Osteoblast (primary cell): ENCODE measurements around the gene COL6A2. TPM values are rescaled to one million over a fixed set of nuclear protein-coding genes. Genes with fewer than 3 reads are reported as not detected.

Experiments used
- DNase-seq: peaks from one replicate; pipeline ENCODE4 v3.0.0; 2011; ENCODE audit warnings: low spot score, mixed read lengths; ENCODE audit not compliant: insufficient read length; ENCODE audit errors: missing footprints
- H2AFZ ChIP-seq: 2 replicates; pipeline ENCODE4 v1.6.0; 2011; ENCODE audit warnings: mild to moderate bottlenecking, low read length
- H3K27ac ChIP-seq: 2 replicates; pipeline ENCODE4 v1.5.1; 2011; ENCODE audit warnings: mild to moderate bottlenecking, low read depth, low read length, moderate library complexity
- H3K27me3 ChIP-seq: 2 replicates; pipeline ENCODE4 v1.6.0; 2012; ENCODE audit warnings: mild to moderate bottlenecking, control low read depth, inconsistent platforms, low read length, moderate library complexity; ENCODE audit not compliant: insufficient read depth
- H3K36me3 ChIP-seq: 2 replicates; pipeline ENCODE4 v1.5.1; 2011; ENCODE audit warnings: mild to moderate bottlenecking, low read length, control low read depth, moderate library complexity; ENCODE audit not compliant: insufficient read depth
- H3K4me1 ChIP-seq: 2 replicates; pipeline ENCODE4 v1.5.1; 2011; ENCODE audit warnings: mild to moderate bottlenecking, low read length, control low read depth, moderate library complexity; ENCODE audit not compliant: insufficient read depth
- H3K4me2 ChIP-seq: 2 replicates; pipeline ENCODE4 v1.6.0; 2011; ENCODE audit warnings: mild to moderate bottlenecking, low read length; ENCODE audit not compliant: insufficient read depth
- H3K4me3 ChIP-seq: fragments of 200-600 bp; sonication (generic); 3 replicates; pipeline ENCODE4 v1.5.1; 2012; ENCODE audit warnings: mild to moderate bottlenecking, low read length, inconsistent platforms; ENCODE audit not compliant: insufficient read depth
- H3K79me2 ChIP-seq: 2 replicates; pipeline ENCODE4 v1.6.0; 2012; ENCODE audit warnings: mild to moderate bottlenecking, low read length, control low read depth, inconsistent platforms; ENCODE audit not compliant: insufficient read depth
- H3K9me3 ChIP-seq: 2 replicates; pipeline ENCODE4 v1.5.1; 2011; ENCODE audit warnings: low read depth, low read length, control low read depth
- H4K20me1 ChIP-seq: 2 replicates; pipeline ENCODE4 v1.6.0; 2012; ENCODE audit warnings: mild to moderate bottlenecking, low read length, control low read depth; ENCODE audit not compliant: insufficient read depth
- CTCF ChIP-seq: IDR thresholded peaks from 2 replicates; pipeline ENCODE4 v1.5.1; 2011; ENCODE audit warnings: mild to moderate bottlenecking, low read depth, low read length, moderate library complexity; ENCODE audit errors: extremely low read depth
- total RNA-seq: library from RNA; depleted of rRNA; stranded (reverse); fragments of >200 nt; gene quantifications from 2 replicates; pipeline ENCODE4 v1.2.3, GENCODE V29; 2012

The COL6A2 gene
- total RNA-seq, 1 donor: 1,265 TPM

- peak overlapping the region; percentile 73 for H2AFZ ChIP-seq
- H3K4me2 ChIP-seq: peak overlapping the region; percentile 64
Measured at GRCh38 chr21:46065914-46066551, 31.9 kb upstream of the COL6A2 start.

GRCh38 chr21:46066591-46067331 lies 31.2 kb upstream of the COL6A2 start:
- no peak for TF ChIP-seq CTCF
- H2AFZ ChIP-seq: peak overlapping the region; percentile 67
- peaks cover 34% of the 10 kb centered on the region for H3K4me1 ChIP-seq
- H3K27me3 ChIP-seq: no peaks in the 10 kb centered on the region
- DNase-seq: peak; percentile 86
- H3K79me2 ChIP-seq: no peaks in the 10 kb centered on the region
- no peaks in the 10 kb centered on the region for H4K20me1 ChIP-seq
- peak overlapping the region; percentile 64 for H3K4me2 ChIP-seq
- no peaks in the 10 kb centered on the region for H3K36me3 ChIP-seq
- H3K4me3 ChIP-seq: no peak overlapping the region
- peak overlapping the region; percentile 96 for H3K27ac ChIP-seq
- no peaks in the 10 kb centered on the region for H3K9me3 ChIP-seq

More at GRCh38 chr21:46065914-46066551, 31.9 kb upstream of the COL6A2 start:
- H3K9me3 ChIP-seq: no peaks in the 10 kb centered on the region
- H3K27me3 ChIP-seq: no peaks in the 10 kb centered on the region
- no peaks in the 10 kb centered on the region for H3K79me2 ChIP-seq
- H3K4me3 ChIP-seq: peak overlapping the region; percentile 48
- H3K36me3 ChIP-seq: no peaks in the 10 kb centered on the region
- peak; percentile 79 for DNase-seq
- H3K4me1 ChIP-seq: peaks cover 42% of the 10 kb centered on the region
- no peak for TF ChIP-seq CTCF
- H3K27ac ChIP-seq: peak overlapping the region; percentile 96
- no peaks in the 10 kb centered on the region for H4K20me1 ChIP-seq

DNA sequence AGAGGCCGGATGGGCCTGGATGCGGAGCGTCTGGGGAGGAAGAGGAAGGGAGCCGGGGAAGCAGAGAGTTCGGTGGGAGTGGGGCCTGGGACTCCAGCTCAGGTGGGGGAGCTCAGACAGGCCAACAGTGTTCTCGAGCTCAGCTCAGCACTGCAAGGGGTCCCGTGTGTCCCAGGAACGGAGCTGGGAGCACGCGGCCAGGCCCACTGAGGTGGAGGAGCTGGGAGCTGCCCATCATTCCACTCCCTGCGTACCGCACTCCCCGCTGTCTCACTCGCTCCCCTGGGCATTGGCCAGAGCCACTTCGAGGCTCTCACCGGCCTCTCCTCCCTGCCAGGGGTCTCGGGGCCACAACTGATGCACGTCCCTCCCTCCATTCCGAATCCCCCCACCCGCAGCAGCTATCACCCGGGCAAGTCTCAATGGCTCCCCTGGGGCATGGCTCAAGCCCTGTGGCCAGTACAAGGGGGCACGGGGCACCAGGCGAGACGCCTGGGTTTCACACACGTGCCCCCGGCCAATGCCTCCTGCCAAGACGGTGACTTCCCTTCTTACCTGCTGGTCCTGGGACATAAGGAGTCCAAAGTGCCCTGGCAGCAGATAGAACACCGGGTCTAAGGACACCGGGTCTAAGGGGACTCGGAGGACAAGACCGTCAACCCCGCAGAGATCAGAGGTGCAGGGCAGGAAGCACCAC lies 30.3 kb upstream of the COL6A2 start:
- Histone ChIP-seq H3K4me3 (no peak overlapping the region), H3K27me3 (no peaks in the 10 kb centered on the region), H4K20me1 (no peaks in the 10 kb centered on the region), H3K36me3 (no peaks in the 10 kb centered on the region), H3K9me3 (no peaks in the 10 kb centered on the region), H3K79me2 (no peaks in the 10 kb centered on the region), H3K27ac (no peak overlapping the region), H3K4me1 (peaks cover 27% of the 10 kb centered on the region), H2AFZ (no peak overlapping the region), H3K4me2 (no peak overlapping the region)
- no peak for TF ChIP-seq CTCF
- peak; percentile 43 for DNase-seq
